UCSD-AML1 (cell line): ENCODE data around the gene MINDY1.
A peak's percentile ranks its signal among the peaks of the same experiment; 100 is the strongest.

Experiments
- DNase-seq: peaks from one replicate; lab custom pipeline; 2025; ENCODE audit not compliant: unreplicated experiment; lab: John Stamatoyannopoulos, UW

The MINDY1 gene

DNA sequence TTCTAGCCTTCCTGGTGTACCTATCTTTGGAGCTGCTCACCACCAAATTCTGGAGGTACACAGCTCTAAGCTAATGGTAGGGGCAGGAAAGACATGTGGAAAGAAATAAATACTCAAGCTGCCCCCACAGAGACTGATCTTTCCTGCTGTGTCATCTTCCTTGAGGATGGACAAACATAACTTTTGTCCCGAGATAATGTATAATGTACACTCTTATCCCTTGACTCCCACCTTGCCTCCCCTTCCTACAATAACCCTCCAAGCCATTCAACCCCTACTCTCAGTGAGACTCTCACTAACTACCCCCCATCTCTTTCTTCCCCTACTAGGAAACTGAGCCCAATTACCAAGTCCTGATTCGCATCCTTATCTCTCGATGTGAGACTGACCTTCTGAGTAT is 12.5 kb downstream of the MINDY1 start:
- no peak for DNase-seq

DNA sequence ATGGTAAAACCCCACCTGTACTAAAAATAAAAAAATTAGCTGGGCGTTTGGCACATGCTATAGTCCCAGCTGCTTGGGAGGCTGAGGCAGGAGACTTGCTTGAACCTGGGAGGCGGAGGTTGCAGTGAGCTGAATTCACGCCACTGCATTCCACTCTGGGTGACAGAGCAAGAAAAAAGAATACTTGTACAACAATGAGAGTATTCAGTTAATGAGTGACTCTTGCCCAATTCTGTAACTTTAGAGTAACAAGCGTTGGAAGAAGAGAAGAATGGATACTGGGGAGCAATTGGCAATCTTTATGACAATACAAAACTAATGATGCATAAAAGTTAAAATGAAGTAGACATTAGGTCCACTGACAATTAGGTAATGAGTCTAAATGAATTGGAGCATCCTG is 14.1 kb downstream of the MINDY1 start:
- no peak for DNase-seq

DNA sequence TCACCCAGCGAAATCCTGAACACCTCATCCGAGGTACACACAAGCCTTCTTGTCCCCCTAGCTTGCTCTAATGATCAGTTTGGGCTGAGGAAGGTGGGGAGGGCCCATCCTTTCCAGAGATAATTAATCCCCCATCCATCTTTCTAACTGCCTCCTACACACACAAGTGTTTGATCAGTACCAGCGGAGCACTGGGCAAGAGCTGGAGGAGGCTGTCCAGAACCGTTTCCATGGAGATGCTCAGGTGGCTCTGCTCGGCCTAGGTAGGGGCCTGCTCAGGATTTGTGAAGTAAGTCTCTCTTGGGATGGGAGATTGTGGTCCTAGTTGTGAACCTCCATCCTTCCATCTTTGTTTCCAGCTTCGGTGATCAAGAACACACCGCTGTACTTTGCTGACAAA is 18.8 kb downstream of the MINDY1 start:
- DNase-seq, result no peak

GRCh38 chr1:150985179-150985825 is 21.4 kb downstream of the MINDY1 start:
- no peak for DNase-seq

DNA sequence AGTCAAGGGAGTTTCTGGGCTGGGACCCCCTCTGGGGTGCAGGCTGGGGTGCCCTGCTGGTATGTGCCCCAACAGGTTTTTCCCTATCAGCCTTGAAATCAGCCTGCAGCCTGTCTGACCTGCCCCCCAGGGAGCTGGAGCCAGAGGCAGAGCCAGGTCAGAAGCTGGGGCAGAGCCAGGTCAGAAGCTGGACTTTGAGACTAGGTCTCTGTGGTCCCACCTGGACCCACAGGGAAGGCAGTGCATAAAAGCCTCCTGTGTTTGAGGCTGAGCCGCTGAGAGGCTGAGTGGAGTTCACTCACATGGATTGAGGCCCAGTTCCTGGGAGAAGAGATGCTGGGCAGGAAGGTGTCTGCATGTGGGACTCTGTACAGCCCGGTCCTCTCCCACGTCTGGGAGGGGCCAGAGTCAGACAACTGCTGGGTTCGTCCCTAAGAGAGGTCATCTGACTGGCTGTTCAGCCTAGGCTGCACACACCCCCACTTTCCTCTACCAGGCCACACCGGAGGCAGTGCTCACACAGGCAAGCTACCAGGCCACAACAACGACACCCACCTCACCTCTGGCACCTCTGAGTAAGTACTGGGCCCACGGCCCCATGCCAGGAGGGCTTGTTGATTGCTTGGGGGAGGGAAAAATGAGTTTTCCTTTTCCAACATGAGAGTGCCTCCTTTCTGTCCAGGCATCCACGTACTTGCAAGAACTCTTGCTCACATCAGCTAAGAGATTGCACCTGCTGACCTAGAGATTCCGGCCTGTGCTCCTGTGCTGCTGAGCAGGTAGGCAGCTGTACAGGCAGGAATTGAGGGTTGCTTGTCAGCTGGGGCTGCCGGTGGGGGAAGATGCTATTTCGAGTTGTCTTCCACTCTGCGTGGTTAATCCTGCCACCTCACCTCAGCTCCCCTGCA is 24.6 kb downstream of the MINDY1 start, which contains the start of gene ANXA9:
Gene ANXA9, plus strand, starts transcription at position 488 of the 908 bp plus-strand sequence. CDS start 814 bp downstream, outside the sequence.
- peak; percentile 60 for DNase-seq

DNA sequence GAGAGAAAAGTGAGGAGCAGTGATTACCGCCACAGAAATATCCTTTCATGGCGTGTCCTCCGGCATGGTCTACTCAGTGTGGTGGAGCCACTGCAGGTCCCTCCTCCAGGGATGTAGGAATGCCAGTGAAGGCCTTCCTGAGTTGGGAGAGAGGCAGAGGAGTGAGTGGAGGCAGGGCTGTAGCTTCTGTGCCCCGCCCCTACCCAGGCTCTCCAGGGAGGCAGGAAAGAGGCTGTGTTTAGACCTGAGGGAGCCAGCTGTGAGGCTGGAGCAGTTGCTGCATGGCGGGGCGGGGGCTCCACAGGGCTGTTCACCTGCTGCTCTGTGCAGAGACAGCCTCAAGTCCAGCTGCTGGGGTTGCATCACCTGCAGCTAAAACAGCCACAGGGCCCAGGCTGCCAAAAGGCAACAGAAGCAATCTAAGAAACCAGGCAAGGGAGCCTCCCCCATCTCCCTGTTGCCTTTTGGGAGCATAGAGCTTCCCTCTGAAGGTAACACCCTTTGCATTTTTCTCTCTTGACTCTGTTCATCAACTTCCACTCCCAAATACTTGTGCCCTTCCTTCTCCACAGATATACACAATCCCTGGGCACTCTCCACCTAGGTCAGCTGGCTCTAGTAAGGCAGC is 25.4 kb downstream of the MINDY1 start:
- DNase-seq, result no peak

- DNase-seq, result peak; percentile 85
Observed at GRCh38 chr1:150979092-150980056, 27.3 kb downstream of the MINDY1 start.

DNA sequence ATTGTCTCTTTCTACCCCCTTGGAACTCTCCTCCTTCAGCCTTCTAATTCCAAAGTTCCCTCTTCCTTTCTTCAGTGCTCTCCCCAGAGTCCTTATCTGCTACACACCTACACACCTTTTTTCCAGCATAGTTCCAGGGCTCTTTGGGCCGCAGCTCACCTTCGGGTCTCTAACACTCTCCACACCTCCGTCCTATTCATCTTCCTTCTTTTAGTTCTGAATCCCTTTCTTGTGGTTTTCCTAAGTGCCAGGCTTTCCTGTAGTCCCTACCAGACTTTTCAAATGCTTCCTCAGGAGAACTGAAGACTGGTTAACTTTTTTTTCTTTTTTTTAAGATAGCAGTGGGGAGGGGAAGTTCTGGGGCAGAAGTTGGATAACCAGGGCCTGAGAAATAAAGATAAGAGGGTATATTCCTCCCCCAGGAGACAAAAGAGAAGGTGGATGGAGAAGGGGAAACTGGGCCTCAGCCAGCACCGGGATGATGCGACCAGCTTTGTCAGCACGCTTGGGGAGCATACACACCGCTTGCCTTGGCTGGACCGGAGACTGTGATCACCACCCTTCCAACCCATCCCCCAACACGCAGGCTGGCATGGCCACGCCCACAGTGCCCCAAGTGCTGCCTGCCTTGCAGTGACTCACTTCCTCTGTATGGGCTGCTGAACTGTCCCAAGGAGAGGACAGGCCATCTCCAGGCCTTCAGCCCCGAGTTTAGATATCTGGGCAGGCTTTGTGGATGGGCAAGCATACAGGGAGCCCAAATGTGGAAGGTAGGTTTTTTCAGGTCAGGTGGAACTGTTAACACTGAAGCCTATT is 29.6 kb downstream of the MINDY1 start:
- peak; percentile 94 for DNase-seq

DNA sequence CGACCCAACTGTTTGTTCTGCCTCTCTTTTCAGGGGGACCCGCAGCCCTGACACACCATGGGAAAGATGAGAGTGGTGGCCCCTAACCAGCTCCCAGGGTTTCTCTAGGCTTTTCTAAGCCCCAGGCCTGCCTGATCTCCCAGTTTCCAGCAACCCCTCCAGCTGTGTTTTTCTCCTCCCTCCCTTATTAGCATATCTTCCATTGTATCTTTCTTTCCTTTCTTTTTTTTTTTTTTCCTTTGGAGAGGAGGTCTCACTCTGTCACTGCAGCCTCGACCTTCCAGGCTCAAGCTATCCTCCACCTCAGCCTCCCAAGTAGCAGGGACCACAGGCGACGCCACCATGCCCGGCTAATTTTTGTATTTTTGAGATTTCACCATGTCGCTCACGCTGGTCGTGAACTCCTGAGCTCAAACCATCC is 30.3 kb downstream of the MINDY1 start:
- DNase-seq, result no peak

DNA sequence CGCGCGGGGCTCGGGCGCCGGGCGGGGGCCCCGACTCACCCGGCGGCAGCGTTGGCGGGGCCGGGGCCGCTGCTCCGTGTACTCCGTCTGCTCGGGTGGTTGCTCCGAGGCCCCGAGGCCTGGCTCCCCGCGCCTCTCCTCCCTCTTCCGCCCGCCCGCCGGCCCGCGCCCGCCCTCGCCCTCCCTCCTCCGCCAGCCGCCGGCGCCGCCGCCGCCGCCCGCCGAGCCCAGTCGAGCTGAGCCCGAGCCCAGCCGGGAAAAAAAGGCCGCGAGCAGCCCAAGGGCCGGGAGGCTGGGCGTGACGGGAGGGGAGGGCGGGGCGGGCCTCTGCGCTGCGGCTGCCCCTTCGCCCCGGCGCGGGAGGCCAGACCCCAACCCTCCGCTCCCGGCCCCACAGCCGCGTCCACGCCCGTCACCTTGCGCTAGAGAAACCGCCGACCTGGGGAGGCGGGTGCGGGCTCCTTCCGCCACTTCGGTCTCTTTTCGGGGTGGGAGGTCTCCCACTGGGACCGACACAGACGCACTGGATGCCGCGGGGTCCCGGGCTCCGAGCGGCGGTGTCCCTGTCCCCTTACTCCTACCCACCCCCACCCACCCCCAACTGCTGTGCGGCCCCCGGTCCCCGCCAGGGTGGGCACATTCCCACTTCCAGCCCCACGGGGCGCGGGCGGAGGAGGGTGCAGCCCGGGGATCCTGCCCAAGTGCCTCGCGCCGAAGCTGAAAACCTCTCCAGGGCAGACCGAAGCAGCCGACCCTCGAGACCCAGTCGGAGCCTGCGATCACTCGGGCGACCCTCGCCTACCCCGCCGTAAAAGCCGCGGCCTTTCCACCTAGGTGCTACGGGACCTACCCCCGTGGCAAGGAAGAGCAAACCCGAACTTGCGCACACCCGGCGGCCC is 31.9 kb downstream of the MINDY1 start, which contains the start of gene CERS2:
Gene CERS2, minus strand, starts transcription at position 256 of the 899 bp plus-strand sequence. CDS start 5,745 bp downstream, outside the sequence.
- DNase-seq, result peak; percentile 84

- DNase-seq, result peak; percentile 51
Observed at GRCh38 chr1:150973836-150974579, 32.7 kb downstream of the MINDY1 start.

GRCh38 chr1:150973258-150973835 is 33.4 kb downstream of the MINDY1 start:
- DNase-seq, result no peak

GRCh38 chr1:150972417-150972940 is 34.2 kb downstream of the MINDY1 start:
- no peak for DNase-seq

DNA sequence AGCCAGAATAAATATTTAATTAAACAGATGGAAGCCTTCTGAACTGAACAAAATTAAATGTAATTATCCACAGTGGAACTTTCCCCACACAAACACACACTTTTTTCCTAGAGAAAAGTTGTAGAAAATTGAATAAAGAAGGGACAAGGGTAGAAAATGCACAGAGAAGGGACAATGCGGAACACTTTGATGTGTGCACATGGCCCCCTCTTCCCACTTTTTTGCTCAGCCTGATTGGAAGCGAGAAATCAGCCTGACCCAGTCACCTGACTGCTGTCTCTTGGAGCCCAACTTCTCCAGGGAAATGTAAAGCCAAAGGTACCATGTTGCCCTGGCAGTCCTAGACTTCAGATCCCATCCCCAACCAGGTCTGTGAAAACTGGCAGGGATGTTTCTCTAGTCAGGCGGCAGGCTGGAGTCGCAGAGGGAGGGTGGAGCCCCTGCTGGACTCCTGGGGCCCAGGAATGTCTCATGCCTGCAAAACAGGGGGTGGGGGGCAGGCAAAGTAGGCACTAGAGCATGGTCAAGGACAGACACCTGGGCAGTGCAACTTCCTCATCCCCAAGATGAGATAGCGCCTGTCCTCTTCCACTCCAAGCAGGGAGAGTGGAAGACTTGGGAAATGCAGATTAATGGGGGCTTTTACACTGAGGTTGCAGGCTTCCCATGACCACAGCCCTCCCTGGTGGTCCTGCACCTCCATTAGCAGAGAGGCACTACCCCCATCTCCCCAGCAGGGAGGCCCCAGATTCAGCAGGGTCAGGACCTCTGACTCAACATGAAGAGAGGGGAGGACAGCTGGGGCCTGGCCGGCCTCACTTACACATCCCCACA is 34.9 kb downstream of the MINDY1 start:
- DNase-seq, result no peak

DNA sequence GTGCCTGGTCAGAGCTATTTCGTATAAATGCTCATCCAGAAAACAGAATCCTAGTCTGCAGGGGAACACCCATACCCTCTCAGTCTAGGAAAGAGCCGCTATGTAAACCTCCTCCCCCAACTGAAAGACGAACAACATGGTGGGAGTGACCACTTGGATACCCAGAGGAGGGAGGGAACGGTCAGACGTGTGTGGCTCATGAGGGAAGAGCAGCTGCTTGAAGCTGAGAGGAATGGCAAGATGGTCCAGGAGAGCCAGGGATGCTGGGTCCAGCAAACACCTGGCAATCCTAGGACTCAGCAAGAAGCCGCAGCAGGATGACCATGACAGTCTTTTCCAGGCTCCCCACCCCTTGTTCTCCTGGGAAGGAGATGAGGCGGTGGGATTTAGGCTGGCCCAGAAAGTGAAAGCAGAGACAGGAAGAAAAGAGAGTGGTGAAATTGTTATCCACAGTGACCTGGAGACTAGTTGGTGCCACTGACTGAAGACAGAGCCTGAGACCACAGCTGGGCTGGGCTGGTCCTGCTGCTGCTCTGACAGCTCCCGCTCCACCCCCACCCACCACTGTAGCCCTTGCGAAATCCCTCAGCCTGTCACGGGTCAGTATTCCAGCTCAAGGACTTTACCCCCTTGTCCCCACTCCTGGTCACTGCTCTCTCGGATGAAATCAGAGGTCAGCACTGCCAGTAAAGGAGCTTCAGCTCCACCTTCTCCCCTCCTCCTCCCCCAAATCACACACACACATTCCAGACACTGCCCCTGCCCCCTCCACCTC is 35.7 kb downstream of the MINDY1 start:
- DNase-seq, result no peak

DNA sequence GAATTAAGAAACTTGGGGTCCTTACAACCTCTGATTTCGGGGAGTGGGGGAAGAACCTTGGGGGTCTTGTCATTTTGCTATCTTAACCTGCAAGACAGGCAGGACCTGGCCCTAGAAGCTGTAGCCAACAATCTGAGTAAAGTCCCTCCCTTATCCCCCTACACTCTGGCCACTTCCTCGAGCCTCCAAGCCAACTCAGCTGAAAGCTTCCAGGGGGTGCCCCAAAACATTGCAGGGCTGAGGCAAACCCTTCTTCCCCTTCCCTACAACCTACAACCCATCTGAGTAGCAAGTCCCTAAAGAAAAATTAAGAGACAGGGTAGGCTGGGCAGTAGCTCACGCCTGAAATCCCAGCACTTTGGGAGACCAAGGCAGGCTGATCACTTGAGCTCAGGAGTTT is 37.1 kb downstream of the MINDY1 start:
- DNase-seq, result no peak
